HepG2 (cell line): Measurements from ENCODE around the gene TM4SF1. TPM values are rescaled to one million over a fixed set of nuclear protein-coding genes. Genes with fewer than 3 reads are reported as not detected.

ENCODE experiments used
- AGO2 ChIP-seq: fragments of 200-400 bp; formaldehyde crosslinking; optimal IDR thresholded peaks from 2 replicates; pipeline ENCODE3; 2017; ENCODE audit warnings: mild to moderate bottlenecking, low read depth, low read length, moderate library complexity
- ARNT2 ChIP-seq: sonication (generic); formaldehyde crosslinking; IDR thresholded peaks from 2 replicates; pipeline ENCODE4 v1.8.0; 2022; ENCODE audit warnings: mild to moderate bottlenecking, low read depth, missing genetic modification reagents, moderate library complexity
- ESRRA ChIP-seq: sonication (generic); formaldehyde crosslinking; IDR thresholded peaks from 2 replicates; pipeline ENCODE4 v1.5.1; 2020; ENCODE audit warnings: mild to moderate bottlenecking, low read depth, missing genetic modification reagents
- EZH2 ChIP-seq: conservative IDR thresholded peaks from 2 replicates; pipeline ENCODE4 v1.6.1; 2012; ENCODE audit warnings: mild to moderate bottlenecking, low read depth, low read length, moderate library complexity
- HNRNPL ChIP-seq: fragments of 200-400 bp; formaldehyde crosslinking; IDR thresholded peaks from 2 replicates; pipeline ENCODE4 v1.6.1; 2017; ENCODE audit warnings: mild to moderate bottlenecking, low read depth, low read length
- HOMEZ ChIP-seq: IDR thresholded peaks from 2 replicates; pipeline ENCODE4 v1.6.1; 2016; ENCODE audit warnings: low read depth
- HOXA3 ChIP-seq: sonication (generic); formaldehyde crosslinking; IDR thresholded peaks from 2 replicates; pipeline ENCODE4 v1.5.0; 2020; ENCODE audit warnings: missing genetic modification reagents
- HOXA9 ChIP-seq: sonication (generic); formaldehyde crosslinking; IDR thresholded peaks from 2 replicates; pipeline ENCODE4 v1.8.1; 2022; ENCODE audit warnings: missing genetic modification reagents, mild to moderate bottlenecking, moderate library complexity, borderline replicate concordance
- KDM2A ChIP-seq: sonication (generic); formaldehyde crosslinking; IDR thresholded peaks from 2 replicates; pipeline ENCODE4 v1.4.0; 2020; ENCODE audit warnings: low read depth, missing genetic modification reagents, borderline replicate concordance
- KLF16 ChIP-seq, 2 experiments: sonication (generic) in 1 of 2; formaldehyde crosslinking in 1 of 2; IDR thresholded peaks; 2 replicates each; pipeline versions ENCODE4 v1.6.1 to v1.8.0; 2016 to 2023; ENCODE audit warnings: missing genetic modification reagents in 2 of 2, missing compliant biosample characterization in 1 of 2
- PAWR ChIP-seq: sonication (generic); formaldehyde crosslinking; IDR thresholded peaks from 2 replicates; pipeline ENCODE4 v1.4.0; 2020; ENCODE audit warnings: missing genetic modification reagents, mild to moderate bottlenecking, borderline replicate concordance
- PAXIP1 ChIP-seq: sonication (generic); formaldehyde crosslinking; conservative IDR thresholded peaks from 2 replicates; pipeline ENCODE4 v1.4.0; 2020; ENCODE audit warnings: mild to moderate bottlenecking, missing genetic modification reagents, moderate library complexity
- RARA ChIP-seq: IDR thresholded peaks from 2 replicates; pipeline ENCODE4 v1.6.1; 2016; ENCODE audit warnings: missing genetic modification reagents, missing compliant biosample characterization
- RFX5 ChIP-seq: IDR thresholded peaks from 2 replicates; pipeline ENCODE4 v1.6.1; 2011; ENCODE audit warnings: low read depth, low read length, improper control_type of control experiment
- ZC3H13 ChIP-seq: sonication (generic); formaldehyde crosslinking; IDR thresholded peaks from 2 replicates; pipeline ENCODE4 v1.8.1; 2023; ENCODE audit warnings: mild to moderate bottlenecking, missing genetic modification reagents, moderate library complexity
- ZNF331 ChIP-seq: sonication (generic); formaldehyde crosslinking; IDR thresholded peaks from 2 replicates; pipeline ENCODE4 v1.4.0; 2020; ENCODE audit warnings: missing genetic modification reagents
- ZNF784 ChIP-seq: sonication (generic); formaldehyde crosslinking; IDR thresholded peaks from 2 replicates; pipeline ENCODE4 v1.5.1; 2020; ENCODE audit warnings: missing genetic modification reagents, mild to moderate bottlenecking, borderline replicate concordance
- ZNF839 ChIP-seq: sonication (generic); formaldehyde crosslinking; IDR thresholded peaks from 2 replicates; pipeline ENCODE4 v1.4.0; 2020; ENCODE audit warnings: missing genetic modification reagents, mild to moderate bottlenecking, borderline replicate concordance
- ZSCAN21 ChIP-seq: sonication (generic); formaldehyde crosslinking; IDR thresholded peaks from 2 replicates; pipeline ENCODE4 v1.8.0; 2022; ENCODE audit warnings: mild to moderate bottlenecking, missing genetic modification reagents, moderate library complexity, borderline replicate concordance
- polyA plus RNA-seq, 8 experiments: library from polyadenylated mRNA; depleted of rRNA in 3 of 8; stranded (reverse) in 7 of 8; unstranded in 1 of 8; fragments of >200 nt; fragmentation: Illumina TruSeq in 4 of 8; extraction: Trizol in 4 of 8; gene quantifications; 2 replicates each; pipeline versions ENCODE4 v1.2.1 to v1.2.3, GENCODE V29; 2011 to 2016; ENCODE audit warnings: low read depth in 4 of 8, missing spikeins in 1 of 8, mixed read lengths in 1 of 8; ENCODE audit not compliant: insufficient read depth in 1 of 8
- total RNA-seq, 5 experiments: library from RNA; depleted of rRNA; stranded (reverse); fragments of >200 nt; fragmentation: Illumina TruSeq; extraction: Trizol; gene quantifications; 2 replicates each; pipeline ENCODE4 v1.2.3, GENCODE V29; 2016; ENCODE audit warnings: low read depth in 1 of 5

TM4SF1 gene
- total and polyA plus RNA-seq, 2 of the 13 experiments (the other 11 are each of a cell fraction or from before 2014, with no cell fraction given) = 431 to 1,359 TPM

GRCh38 chr3:149377408-149378364, at the start of gene TM4SF1 (continued):
- no peak for TF ChIP-seq ESRRA (CRISPR knock-in tag)
- TF ChIP-seq HOMEZ (CRISPR knock-in tag) = peak; percentile 20; the same call in 1 of the 2 replicates
- TF ChIP-seq HOXA3 (CRISPR knock-in tag) = peak; percentile 68
- TF ChIP-seq PAWR (CRISPR knock-in tag) = no peak
- 0 out of 2 replicates have a peak, but pooled peaks have one; percentile 57 for TF ChIP-seq HNRNPL
- TF ChIP-seq ARNT2 (CRISPR knock-in tag) = no peak
- peak; percentile 1; the same call in 1 of the 2 replicates for TF ChIP-seq PAXIP1 (CRISPR knock-in tag)
- 0 out of 2 replicates have a peak, but pooled peaks have one; percentile 3 for TF ChIP-seq HOXA9 (CRISPR knock-in tag)
- peak; percentile 70 for TF ChIP-seq ZSCAN21
- no peak for TF ChIP-seq AGO2
- TF ChIP-seq ZC3H13 (CRISPR knock-in tag) = peak; percentile 61
- peak; percentile 79 for TF ChIP-seq RARA (CRISPR knock-in tag)
- TF ChIP-seq RFX5 = 0 out of 2 replicates have a peak, but pooled peaks have one; percentile 48
- no peak for TF ChIP-seq ZNF839 (CRISPR knock-in tag)
- no peak for TF ChIP-seq ZNF784
- peak in 1 of 2 experiments; percentile 82; a peak in 1 of 4 replicates for TF ChIP-seq KLF16 (CRISPR knock-in tag; IDR thresholded peaks at IDR 0.05)
- TF ChIP-seq EZH2 = no peak
- peak; percentile 80 for TF ChIP-seq ZNF331 (CRISPR knock-in tag)
- peak; percentile 65 for TF ChIP-seq KDM2A (CRISPR knock-in tag)
